Smooth muscle cell (in vitro differentiated cells): Measurements from ENCODE around the gene IFNA7. TPM values are rescaled to one million over a fixed set of nuclear protein-coding genes. Genes with fewer than 3 reads are reported as not detected.

ENCODE experiments used
- DNase-seq: peaks from one replicate; lab custom pipeline; 2025; ENCODE audit not compliant: unreplicated experiment; lab: John Stamatoyannopoulos, UW
- H2AFZ ChIP-seq: fragments of 200-600 bp; sonication (generic); 2 replicates; pipeline ENCODE4 v1.6.0; 2016; ENCODE audit warnings: antibody characterized with exemption, low read depth, mild to moderate bottlenecking
- H3F3A ChIP-seq: fragments of 200-600 bp; sonication (generic); 2 replicates; pipeline ENCODE4 v1.6.0; 2017; ENCODE audit warnings: antibody characterized with exemption, low read depth
- H3K27ac ChIP-seq: fragments of 200-600 bp; sonication (generic); 2 replicates; pipeline ENCODE4 v1.5.1; 2016; ENCODE audit warnings: low read depth, mild to moderate bottlenecking
- H3K27me3 ChIP-seq: fragments of 200-600 bp; sonication (generic); 2 replicates; pipeline ENCODE4 v1.6.1; 2016; ENCODE audit warnings: low read depth, mild to moderate bottlenecking
- H3K36me3 ChIP-seq: fragments of 200-600 bp; sonication (generic); 2 replicates; pipeline ENCODE4 v1.5.1; 2016; ENCODE audit warnings: low read depth
- H3K4me1 ChIP-seq: fragments of 200-600 bp; sonication (generic); 2 replicates; pipeline ENCODE4 v1.5.1; 2016; ENCODE audit warnings: low read depth
- H3K4me2 ChIP-seq: fragments of 200-600 bp; sonication (generic); 2 replicates; pipeline ENCODE4 v1.6.0; 2016; ENCODE audit warnings: mild to moderate bottlenecking
- H3K4me3 ChIP-seq: fragments of 200-600 bp; sonication (generic); 2 replicates; pipeline ENCODE4 v1.5.1; 2016; ENCODE audit warnings: mild to moderate bottlenecking
- H3K79me2 ChIP-seq: fragments of 200-600 bp; sonication (generic); 2 replicates; pipeline ENCODE4 v1.6.0; 2016; ENCODE audit warnings: low read depth, mild to moderate bottlenecking
- H3K9ac ChIP-seq: fragments of 200-600 bp; sonication (generic); 2 replicates; pipeline ENCODE4 v1.6.0; 2016; ENCODE audit warnings: low read depth
- H3K9me3 ChIP-seq: fragments of 200-600 bp; sonication (generic); replicated peaks from 2 replicates; pipeline ENCODE4 v1.5.1; 2016; ENCODE audit warnings: low read depth
- H4K20me1 ChIP-seq: fragments of 200-600 bp; sonication (generic); 2 replicates; pipeline ENCODE4 v1.6.0; 2016; ENCODE audit warnings: low read depth
- WGBS: methylation state at CpG from one replicate; pipeline ENCODE4 v1.1.7; 2016; ENCODE audit warnings: low lambda C conversion rate; 5-methylcytosine and 5-hydroxymethylcytosine counted together
- polyA plus RNA-seq: library from polyadenylated mRNA; unstranded; fragments of >200 nt; fragmentation: Nextera tagmentation; extraction: Ambion mirVana; gene quantifications from 2 replicates; pipeline ENCODE4 v1.2.1, GENCODE V29; 2016
- small RNA-seq: library from RNA; depleted of rRNA; stranded (forward); fragments of <200 nt; gene quantifications from one replicate; pipeline ENCODE3, GENCODE V24; 2014
- total RNA-seq: library from RNA; depleted of rRNA; stranded (reverse); fragments of >200 nt; gene quantifications from 2 replicates; pipeline ENCODE4 v1.2.3, GENCODE V29; 2014
- TF ChIP-seq, protein P1 (sequence below): fragments of 200-600 bp; sonication (generic); IDR thresholded peaks from 2 replicates; pipeline ENCODE4 v1.5.1; 2017; ENCODE audit warnings: borderline replicate concordance, mild to moderate bottlenecking, antibody characterized with exemption; ENCODE audit not compliant: insufficient read depth, poor library complexity, severe bottlenecking

IFNA7 gene
- total and polyA plus RNA-seq, 2 experiments from 2014 or later = not detected

DNA sequence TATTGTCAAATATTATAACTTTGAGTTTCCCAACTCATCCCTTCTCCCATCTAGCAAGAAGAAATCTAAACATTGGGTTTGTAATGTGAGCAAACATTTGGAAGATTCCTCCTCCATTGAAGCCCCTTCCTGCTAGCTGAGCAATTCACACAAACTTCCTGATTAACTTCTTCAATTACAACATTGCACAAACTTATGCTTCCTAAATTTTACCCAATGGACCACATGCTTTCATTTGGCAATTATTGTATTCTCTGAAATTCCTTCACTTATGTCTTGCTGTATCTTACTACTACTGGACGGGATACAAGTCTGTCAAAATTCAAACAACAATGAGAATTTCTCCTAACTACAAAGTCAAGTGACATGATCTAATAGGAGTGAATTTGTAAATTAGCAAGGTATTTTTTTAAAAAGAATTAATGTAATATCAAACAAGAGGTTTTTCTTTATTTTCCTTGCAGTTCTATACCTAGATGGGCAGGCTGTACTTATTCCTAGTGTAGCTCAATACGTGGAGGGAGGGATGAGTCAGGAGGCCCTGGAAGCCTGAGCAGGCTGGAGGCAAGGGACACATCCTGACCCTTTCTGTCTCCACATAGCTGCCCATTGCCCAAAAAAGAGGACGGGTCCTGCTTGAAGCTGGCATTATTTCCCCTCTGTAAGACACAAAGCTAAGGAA, 48.5 kb downstream of the IFNA7 start:
- no peak for DNase-seq
- Histone ChIP-seq H2AFZ (peak overlapping the region; percentile 68), H3K9ac (no peak overlapping the region), H4K20me1 (no peaks in the 10 kb centered on the region), H3K36me3 (no peaks in the 10 kb centered on the region), H3K4me1 (no peaks in the 10 kb centered on the region), H3K4me2 (no peak overlapping the region), H3F3A (no peaks in the 10 kb centered on the region), H3K27me3 (no peaks in the 10 kb centered on the region), H3K79me2 (no peaks in the 10 kb centered on the region), H3K4me3 (no peak overlapping the region), H3K9me3 (no peaks in the 10 kb centered on the region), H3K27ac (no peak overlapping the region)
- TF ChIP-seq, protein P1, sequence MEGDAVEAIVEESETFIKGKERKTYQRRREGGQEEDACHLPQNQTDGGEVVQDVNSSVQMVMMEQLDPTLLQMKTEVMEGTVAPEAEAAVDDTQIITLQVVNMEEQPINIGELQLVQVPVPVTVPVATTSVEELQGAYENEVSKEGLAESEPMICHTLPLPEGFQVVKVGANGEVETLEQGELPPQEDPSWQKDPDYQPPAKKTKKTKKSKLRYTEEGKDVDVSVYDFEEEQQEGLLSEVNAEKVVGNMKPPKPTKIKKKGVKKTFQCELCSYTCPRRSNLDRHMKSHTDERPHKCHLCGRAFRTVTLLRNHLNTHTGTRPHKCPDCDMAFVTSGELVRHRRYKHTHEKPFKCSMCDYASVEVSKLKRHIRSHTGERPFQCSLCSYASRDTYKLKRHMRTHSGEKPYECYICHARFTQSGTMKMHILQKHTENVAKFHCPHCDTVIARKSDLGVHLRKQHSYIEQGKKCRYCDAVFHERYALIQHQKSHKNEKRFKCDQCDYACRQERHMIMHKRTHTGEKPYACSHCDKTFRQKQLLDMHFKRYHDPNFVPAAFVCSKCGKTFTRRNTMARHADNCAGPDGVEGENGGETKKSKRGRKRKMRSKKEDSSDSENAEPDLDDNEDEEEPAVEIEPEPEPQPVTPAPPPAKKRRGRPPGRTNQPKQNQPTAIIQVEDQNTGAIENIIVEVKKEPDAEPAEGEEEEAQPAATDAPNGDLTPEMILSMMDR = no peak
- WGBS = 48% methylated on average over 3 of the region's 3 CpGs

Small RNAs within 50 kb of the gene (small RNA-seq; reads per million reads assigned to genes)
- gene RF00019 = not detected

Other genes with a start within 250 kb of the IFNA7 start
- gene HACD4, start 170.6 kb downstream of the IFNA7 start, total RNA-seq = 5.1 and 6.2 TPM in 2 replicates
- gene HACD4, start 170.6 kb downstream of the IFNA7 start, polyA plus RNA-seq = 1.8 and 2.6 TPM in 2 replicates
- gene IFNB1, start 124.3 kb downstream of the IFNA7 start, total RNA-seq = not detected in 2 replicates
- gene IFNB1, start 124.3 kb downstream of the IFNA7 start, polyA plus RNA-seq = not detected in 2 replicates
- gene IFNW1, start 60.4 kb downstream of the IFNA7 start, total RNA-seq = not detected in 2 replicates
- not detected in 2 replicates for gene IFNW1, start 60.4 kb downstream of the IFNA7 start, polyA plus RNA-seq
- not detected in 2 replicates for gene IFNA21, start 35.5 kb downstream of the IFNA7 start, total RNA-seq
- gene IFNA21, start 35.5 kb downstream of the IFNA7 start, polyA plus RNA-seq = not detected in 2 replicates
- gene IFNA4, start 14.6 kb downstream of the IFNA7 start, total RNA-seq = not detected in 2 replicates
- gene IFNA4, start 14.6 kb downstream of the IFNA7 start, polyA plus RNA-seq = not detected in 2 replicates
- not detected in 2 replicates for gene IFNA10, start 4.9 kb upstream of the IFNA7 start, total RNA-seq
- gene IFNA10, start 4.9 kb upstream of the IFNA7 start, polyA plus RNA-seq = not detected in 2 replicates
- not detected in 2 replicates for gene IFNA16, start 15.1 kb upstream of the IFNA7 start, total RNA-seq
- gene IFNA16, start 15.1 kb upstream of the IFNA7 start, polyA plus RNA-seq = not detected in 2 replicates
- gene IFNA17, start 26.0 kb upstream of the IFNA7 start, total RNA-seq = not detected in 2 replicates
- gene IFNA17, start 26.0 kb upstream of the IFNA7 start, polyA plus RNA-seq = not detected in 2 replicates
- not detected in 2 replicates for gene IFNA14, start 37.8 kb upstream of the IFNA7 start, total RNA-seq
- gene IFNA14, start 37.8 kb upstream of the IFNA7 start, polyA plus RNA-seq = not detected in 2 replicates
- 0.36 and 0.54 TPM in 2 replicates for gene IFNA5, start 103.1 kb upstream of the IFNA7 start, total RNA-seq
- gene IFNA5, start 103.1 kb upstream of the IFNA7 start, polyA plus RNA-seq = not detected in 2 replicates
- gene KLHL9, start 133.2 kb upstream of the IFNA7 start, total RNA-seq = 37.1 and 41.1 TPM in 2 replicates
- gene KLHL9, start 133.2 kb upstream of the IFNA7 start, polyA plus RNA-seq = 15.0 and 17.4 TPM in 2 replicates
- gene IFNA6, start 148.7 kb upstream of the IFNA7 start, total RNA-seq = not detected in 2 replicates
- not detected in 2 replicates for gene IFNA6, start 148.7 kb upstream of the IFNA7 start, polyA plus RNA-seq
- not detected in 2 replicates for gene IFNA13, start 165.9 kb upstream of the IFNA7 start, total RNA-seq
- 0.40 TPM in 1 of 2 replicates, not detected in the other for gene IFNA13, start 165.9 kb upstream of the IFNA7 start, polyA plus RNA-seq
- gene IFNA2, start 183.2 kb upstream of the IFNA7 start, total RNA-seq = not detected in 2 replicates
- gene IFNA2, start 183.2 kb upstream of the IFNA7 start, polyA plus RNA-seq = not detected in 2 replicates
- gene IFNA8, start 206.9 kb upstream of the IFNA7 start, total RNA-seq = not detected in 2 replicates
- gene IFNA8, start 206.9 kb upstream of the IFNA7 start, polyA plus RNA-seq = not detected in 2 replicates
- gene IFNA1, start 238.2 kb upstream of the IFNA7 start, total RNA-seq = not detected in 2 replicates
- not detected in 2 replicates for gene IFNA1, start 238.2 kb upstream of the IFNA7 start, polyA plus RNA-seq